Skeletal muscle cell (primary cell): ENCODE data around the gene DPP4.
"Not testable (repeated sequence)": the region's sequence is repeated elsewhere in the genome, so short reads cannot be mapped to it uniquely, and the experiment has no call there.

Experiments used
- DNase-seq: peaks from one replicate; pipeline ENCODE4 v3.0.0-alpha.2; 2010; ENCODE audit warnings: low read depth
- H3K4me3 ChIP-seq: 2 replicates; pipeline ENCODE4 v1.5.1; 2011; ENCODE audit warnings: low read depth, mild to moderate bottlenecking, control low read depth, low read length, moderate library complexity

DPP4 gene

GRCh38 chr2:161975062-161975812 lies 98.8 kb downstream of the DPP4 start:
- H3K4me3 ChIP-seq: no peak overlapping the region
- no peak for DNase-seq

DNA sequence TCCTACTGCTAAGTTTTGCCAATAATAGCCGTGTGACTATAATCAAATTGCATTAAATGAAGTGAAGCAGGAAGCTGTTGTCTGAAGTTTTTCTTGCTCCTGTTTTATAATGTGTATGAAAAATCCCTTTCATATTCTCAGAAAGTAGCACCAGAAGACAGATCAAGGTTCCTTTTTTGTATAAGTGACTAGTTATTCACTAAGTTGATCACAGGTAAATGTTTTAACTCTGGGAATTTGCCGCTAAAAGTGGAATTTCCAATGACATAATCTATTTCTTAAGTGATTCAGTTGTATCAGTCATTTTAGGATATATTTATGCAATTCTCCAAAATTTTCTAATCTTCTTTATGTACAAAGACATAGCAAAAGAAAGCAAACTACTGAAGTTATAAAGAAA lies 99.6 kb downstream of the DPP4 start:
- DNase-seq: no peak
- no peak overlapping the region for H3K4me3 ChIP-seq

GRCh38 chr2:161972866-161973265 lies 101.1 kb downstream of the DPP4 start:
- no peak for DNase-seq
- H3K4me3 ChIP-seq: no peak overlapping the region

GRCh38 chr2:161972232-161972631 lies 101.8 kb downstream of the DPP4 start:
- no peak for DNase-seq

DNA sequence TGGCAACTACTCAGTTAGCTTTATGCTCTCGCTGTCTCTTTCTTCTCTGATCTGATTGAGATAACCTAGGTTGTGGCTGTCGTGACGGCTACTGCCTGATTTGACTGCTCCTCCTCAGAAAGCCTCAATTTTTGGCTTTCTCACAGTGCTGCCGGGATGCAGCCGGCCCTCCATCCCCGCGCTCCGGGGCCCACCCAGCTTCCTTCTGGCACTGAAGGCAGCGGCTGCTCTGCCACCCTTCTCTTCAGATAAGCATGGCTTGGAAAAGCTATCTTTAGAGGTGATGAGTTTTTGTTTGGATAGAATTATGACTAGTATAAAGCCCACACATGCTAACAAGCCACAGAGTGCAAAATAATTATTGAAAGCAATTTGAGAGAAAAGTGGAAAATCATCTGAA lies 102.5 kb downstream of the DPP4 start:
- H3K4me3 ChIP-seq: no peak overlapping the region
- no peak for DNase-seq

More at GRCh38 chr2:161972232-161972631, 101.8 kb downstream of the DPP4 start:
- H3K4me3 ChIP-seq: no peak overlapping the region

DNA sequence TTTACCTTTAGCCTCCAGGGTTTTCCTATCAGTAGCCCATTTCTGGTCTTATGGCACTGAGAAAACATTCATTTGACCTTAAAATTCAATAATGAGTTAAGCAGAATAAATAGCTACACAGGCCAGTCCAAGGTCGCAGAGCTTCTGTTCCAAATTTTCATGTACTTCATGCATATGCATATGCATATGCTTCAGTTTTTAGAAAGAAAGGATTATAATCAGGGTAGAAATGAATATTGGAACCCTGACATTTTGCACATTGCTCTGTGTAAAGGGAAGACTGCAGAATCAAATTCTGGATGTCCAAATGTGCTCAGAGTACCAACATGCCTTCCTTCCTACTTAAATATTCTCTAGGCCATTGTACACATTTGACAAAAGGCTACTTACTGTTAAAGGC lies 104.9 kb downstream of the DPP4 start:
- no peak overlapping the region for H3K4me3 ChIP-seq
- no peak for DNase-seq

DNA sequence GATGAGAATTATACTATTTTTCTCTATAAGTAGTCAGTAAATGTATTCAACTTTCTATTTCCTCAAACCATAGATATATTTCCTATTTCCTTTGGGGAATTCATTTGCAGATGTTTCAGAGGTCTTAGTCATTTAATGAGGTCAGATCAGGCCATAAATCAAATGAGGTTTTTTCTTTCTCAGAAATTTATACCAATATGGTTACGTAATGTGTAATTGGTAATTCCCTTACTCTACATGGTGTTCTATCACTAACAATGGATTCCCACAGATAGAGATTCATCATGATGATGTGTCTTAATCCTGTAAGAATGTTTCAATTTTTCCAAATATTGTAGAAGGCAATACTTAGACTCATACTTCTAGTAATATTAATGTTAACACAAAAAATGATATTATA lies 108.0 kb downstream of the DPP4 start:
- no peak overlapping the region for H3K4me3 ChIP-seq
- DNase-seq: peak; percentile 23

GRCh38 chr2:161964160-161964559 lies 109.9 kb downstream of the DPP4 start:
- no peak for DNase-seq
- H3K4me3 ChIP-seq: no peak overlapping the region

- H3K4me3 ChIP-seq: no peak overlapping the region
- DNase-seq: no peak
These were observed 111.9 kb downstream of the DPP4 start for GRCh38 chr2:161962160-161962559.

GRCh38 chr2:161961061-161961460 lies 113.0 kb downstream of the DPP4 start:
- DNase-seq: no peak
- H3K4me3 ChIP-seq: no peak overlapping the region

DNA sequence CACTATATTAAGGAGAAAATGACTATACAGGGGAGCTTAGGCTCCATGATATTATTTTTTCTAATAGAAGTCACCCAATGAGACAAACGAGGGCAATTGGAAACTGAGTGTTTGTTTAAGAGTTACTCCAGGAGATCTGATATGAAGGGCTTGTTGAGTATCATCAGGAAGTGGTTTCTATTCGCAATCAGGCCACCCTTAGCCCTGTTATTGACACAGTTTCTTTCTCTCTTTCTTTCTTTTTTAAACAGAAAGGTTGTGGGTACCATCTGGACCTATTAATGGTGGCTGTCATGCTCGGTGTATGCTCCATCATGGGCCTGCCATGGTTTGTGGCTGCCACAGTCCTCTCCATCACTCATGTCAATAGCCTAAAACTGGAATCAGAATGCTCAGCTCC lies 117.3 kb downstream of the DPP4 start:
- DNase-seq: no peak
- H3K4me3 ChIP-seq: no peak overlapping the region

DNA sequence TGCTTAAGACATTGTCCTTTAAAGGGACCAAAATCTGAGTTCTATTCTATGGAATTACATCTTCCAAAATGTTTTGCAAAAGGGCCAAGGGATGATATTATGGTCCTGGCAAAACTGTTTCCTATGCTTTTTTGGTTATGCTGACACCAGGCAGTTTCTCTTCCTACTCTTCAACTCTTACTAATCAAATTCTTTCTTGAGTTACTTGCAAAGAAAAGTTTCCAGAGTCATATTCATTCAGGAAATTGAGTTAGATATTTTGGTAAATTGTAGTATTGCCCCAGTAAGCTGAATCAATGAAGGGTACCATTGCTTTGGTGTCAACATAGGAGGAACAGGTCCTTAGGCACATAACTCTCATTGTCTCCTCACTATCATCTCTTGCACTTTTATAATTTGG lies 118.8 kb downstream of the DPP4 start:
- H3K4me3 ChIP-seq: no peak overlapping the region
- DNase-seq: no peak

GRCh38 chr2:161954103-161954502 lies 119.9 kb downstream of the DPP4 start:
- no peak overlapping the region for H3K4me3 ChIP-seq
- peak; percentile 18 for DNase-seq

GRCh38 chr2:161953367-161953766 lies 120.6 kb downstream of the DPP4 start:
- not testable (repeated sequence) for DNase-seq, H3K4me3 ChIP-seq

- no peak overlapping the region for H3K4me3 ChIP-seq
- DNase-seq: no peak
These were observed 121.2 kb downstream of the DPP4 start for GRCh38 chr2:161952783-161953191.

- no peak for DNase-seq
- H3K4me3 ChIP-seq: no peak overlapping the region
These were observed 126.2 kb downstream of the DPP4 start for GRCh38 chr2:161947836-161948235.

- no peak for DNase-seq
- no peak overlapping the region for H3K4me3 ChIP-seq
These were observed 126.6 kb downstream of the DPP4 start for GRCh38 chr2:161947406-161947805.

- no peak for DNase-seq
- no peak overlapping the region for H3K4me3 ChIP-seq
These were observed 127.4 kb downstream of the DPP4 start for GRCh38 chr2:161946489-161947107.

DNA sequence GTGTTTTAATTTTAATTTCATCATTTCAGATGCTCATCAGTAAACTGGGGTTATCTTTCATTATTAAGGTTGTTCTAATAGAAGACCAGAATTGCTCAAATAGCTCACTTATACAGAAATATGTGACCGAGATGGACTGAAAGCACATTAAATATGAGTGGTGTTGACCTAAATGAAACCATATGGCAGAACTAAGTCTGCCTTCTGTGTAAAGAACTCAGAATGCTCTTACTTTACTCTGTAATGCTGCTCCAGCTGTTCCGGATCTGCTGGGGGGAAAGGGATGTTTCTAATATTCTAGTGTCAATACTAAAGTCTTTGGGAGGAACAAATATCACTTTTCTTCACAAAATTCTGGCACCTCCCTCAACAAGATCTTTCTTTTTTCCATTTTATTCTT lies 131.0 kb downstream of the DPP4 start:
- no peak overlapping the region for H3K4me3 ChIP-seq
- DNase-seq: no peak
